ENCODE data around the gene MRPS35.

MRPS35 gene

GRCh38 chr12:27674989-27675388, 35.6 kb upstream of the MRPS35 start:
- H3K4me3 ChIP-seq (ENCODE audit: low read depth, low read length): no peak overlapping the region
- no peak for TF ChIP-seq CTCF (IDR thresholded peaks at IDR 0.05; ENCODE audit: borderline replicate concordance, insufficient read depth, low read depth, low read length)

- TF ChIP-seq CTCF (IDR thresholded peaks at IDR 0.05; ENCODE audit: borderline replicate concordance, insufficient read depth, low read depth, low read length): no peak
- no peak overlapping the region for H3K4me3 ChIP-seq (ENCODE audit: low read depth, low read length)
Observed at GRCh38 chr12:27680619-27681018, 30.0 kb upstream of the MRPS35 start.

- no peak for TF ChIP-seq CTCF (IDR thresholded peaks at IDR 0.05; ENCODE audit: borderline replicate concordance, insufficient read depth, low read depth, low read length)
- no peak overlapping the region for H3K4me3 ChIP-seq (ENCODE audit: low read depth, low read length)
Observed at GRCh38 chr12:27682534-27682933, 28.1 kb upstream of the MRPS35 start.

- no peak for TF ChIP-seq CTCF (IDR thresholded peaks at IDR 0.05; ENCODE audit: borderline replicate concordance, insufficient read depth, low read depth, low read length)
- no peak overlapping the region for H3K4me3 ChIP-seq (ENCODE audit: low read depth, low read length)
Observed at GRCh38 chr12:27685274-27685673, 25.4 kb upstream of the MRPS35 start.

- TF ChIP-seq CTCF (IDR thresholded peaks at IDR 0.05; ENCODE audit: borderline replicate concordance, insufficient read depth, low read depth, low read length): no peak
- H3K4me3 ChIP-seq (ENCODE audit: low read depth, low read length): no peak overlapping the region
Observed at GRCh38 chr12:27686147-27686546, 24.5 kb upstream of the MRPS35 start.

GRCh38 chr12:27688671-27689070, 22.0 kb upstream of the MRPS35 start:
- TF ChIP-seq CTCF (IDR thresholded peaks at IDR 0.05; ENCODE audit: borderline replicate concordance, insufficient read depth, low read depth, low read length): no peak
- no peak overlapping the region for H3K4me3 ChIP-seq (ENCODE audit: low read depth, low read length)

- no peak for TF ChIP-seq CTCF (IDR thresholded peaks at IDR 0.05; ENCODE audit: borderline replicate concordance, insufficient read depth, low read depth, low read length)
- H3K4me3 ChIP-seq (ENCODE audit: low read depth, low read length): no peak overlapping the region
Observed at GRCh38 chr12:27689558-27690180, 21.0 kb upstream of the MRPS35 start.
